H1 (cell line): Measurements from ENCODE around the gene FBXL17. TPM values are rescaled to one million over a fixed set of nuclear protein-coding genes. Genes with fewer than 3 reads are reported as not detected.
A peak's percentile ranks its signal among the peaks of the same experiment; 100 is the strongest.

Experiments used
- BCL11A ChIP-seq, 2 experiments: IDR thresholded peaks; one replicate each; pipeline ENCODE4 v1.6.1; 2011; ENCODE audit warnings: low read depth in 2 of 2, low read length in 2 of 2, mild to moderate bottlenecking in 2 of 2
- EP300 ChIP-seq, 2 experiments: IDR thresholded peaks; 1 replicate in 1 of 2; 2 replicates in 1 of 2; pipeline ENCODE4 v1.6.1; 2011 to 2012; ENCODE audit warnings: low read depth in 2 of 2, low read length in 2 of 2, mild to moderate bottlenecking in 2 of 2, borderline replicate concordance in 1 of 2, inconsistent platforms in 1 of 2, moderate library complexity in 1 of 2
- SAP30 ChIP-seq: fragments of 300-600 bp; sonication (generic); IDR thresholded peaks from 2 replicates; pipeline ENCODE4 v1.7.1; 2012; ENCODE audit warnings: low read length, moderate library complexity, mild to moderate bottlenecking, inconsistent platforms; ENCODE audit not compliant: insufficient read depth, insufficient replicate concordance
- SP1 ChIP-seq: IDR thresholded peaks from 2 replicates; pipeline ENCODE4 v1.6.1; 2011; ENCODE audit warnings: low read depth, low read length
- SP4 ChIP-seq: IDR thresholded peaks from 2 replicates; pipeline ENCODE4 v1.6.1; 2012; ENCODE audit warnings: low read length, inconsistent platforms
- YY1 ChIP-seq: IDR thresholded peaks from 2 replicates; pipeline ENCODE4 v1.6.1; 2011; ENCODE audit warnings: low read depth, mild to moderate bottlenecking, low read length
- polyA plus RNA-seq, 7 experiments: library from polyadenylated mRNA; depleted of rRNA in 3 of 7; stranded (reverse) in 5 of 7; unstranded in 2 of 7; fragments of >200 nt in 5 of 7; fragments of 200-250 nt in 2 of 7; gene quantifications; 1 replicate in 5 of 7; 2 replicates in 1 of 7; 4 replicates in 1 of 7; pipeline versions ENCODE4 v1.2.1 to v1.2.3, GENCODE V29; 2011 to 2013; ENCODE audit warnings: missing spikeins in 2 of 7, mixed read lengths in 2 of 7
- total RNA-seq: library from RNA; stranded (reverse); fragmentation: NEBNext Ultra II Directional; extraction: Animal tissue kit (Norgen Biotek cat#: 25700); gene quantifications from 2 replicates; pipeline ENCODE4 v1.2.1, GENCODE V29; 2021
- TF ChIP-seq, protein P1 (sequence below): fragments of 300-600 bp; sonication (generic); IDR thresholded peaks from 2 replicates; pipeline ENCODE4 v1.7.1; 2012; ENCODE audit warnings: low read length, moderate library complexity, mild to moderate bottlenecking, inconsistent platforms; ENCODE audit not compliant: insufficient replicate concordance

Gene FBXL17
- total and polyA plus RNA-seq, 2 of the 8 experiments (the other 6 are each of a cell fraction or from before 2014, with no cell fraction given) = 0.35 to 4.3 TPM

DNA sequence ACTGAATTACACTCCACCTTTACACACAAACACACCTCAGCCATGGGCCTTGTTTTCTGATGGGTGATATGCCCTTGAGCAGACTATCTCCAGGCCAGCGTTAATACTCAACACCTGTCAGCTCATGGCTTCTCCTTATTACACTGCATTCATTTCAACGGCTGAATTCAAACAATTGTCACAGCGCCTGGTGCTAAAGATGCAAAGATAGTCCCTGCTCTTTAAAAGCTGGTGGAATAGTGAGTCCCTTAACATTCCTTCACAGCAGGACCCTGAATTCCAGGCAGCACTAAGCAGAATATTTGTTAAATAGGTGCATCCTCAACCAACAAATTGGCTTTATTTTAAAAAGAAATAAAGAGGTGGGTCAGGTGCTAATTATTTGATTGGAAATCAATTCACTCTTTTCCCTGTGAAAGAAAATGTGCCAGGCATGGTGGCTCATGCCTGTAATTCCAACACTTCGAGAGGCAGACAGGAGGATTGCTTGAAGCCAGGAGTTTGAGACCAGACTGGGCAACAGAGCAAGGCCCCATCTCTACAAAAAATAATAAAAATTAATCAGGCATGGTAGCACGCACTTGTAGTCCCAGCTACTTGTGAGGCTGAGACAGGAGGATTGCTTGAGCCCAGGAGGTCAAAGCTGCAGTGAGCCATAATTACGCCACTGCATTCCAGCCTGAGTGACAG is 555.4 kb downstream of the FBXL17 start (continued):
- no peak for TF ChIP-seq SP4
- TF ChIP-seq SP1 = peak; percentile 50; the same call in 1 of the 2 replicates
- TF ChIP-seq, protein P1, sequence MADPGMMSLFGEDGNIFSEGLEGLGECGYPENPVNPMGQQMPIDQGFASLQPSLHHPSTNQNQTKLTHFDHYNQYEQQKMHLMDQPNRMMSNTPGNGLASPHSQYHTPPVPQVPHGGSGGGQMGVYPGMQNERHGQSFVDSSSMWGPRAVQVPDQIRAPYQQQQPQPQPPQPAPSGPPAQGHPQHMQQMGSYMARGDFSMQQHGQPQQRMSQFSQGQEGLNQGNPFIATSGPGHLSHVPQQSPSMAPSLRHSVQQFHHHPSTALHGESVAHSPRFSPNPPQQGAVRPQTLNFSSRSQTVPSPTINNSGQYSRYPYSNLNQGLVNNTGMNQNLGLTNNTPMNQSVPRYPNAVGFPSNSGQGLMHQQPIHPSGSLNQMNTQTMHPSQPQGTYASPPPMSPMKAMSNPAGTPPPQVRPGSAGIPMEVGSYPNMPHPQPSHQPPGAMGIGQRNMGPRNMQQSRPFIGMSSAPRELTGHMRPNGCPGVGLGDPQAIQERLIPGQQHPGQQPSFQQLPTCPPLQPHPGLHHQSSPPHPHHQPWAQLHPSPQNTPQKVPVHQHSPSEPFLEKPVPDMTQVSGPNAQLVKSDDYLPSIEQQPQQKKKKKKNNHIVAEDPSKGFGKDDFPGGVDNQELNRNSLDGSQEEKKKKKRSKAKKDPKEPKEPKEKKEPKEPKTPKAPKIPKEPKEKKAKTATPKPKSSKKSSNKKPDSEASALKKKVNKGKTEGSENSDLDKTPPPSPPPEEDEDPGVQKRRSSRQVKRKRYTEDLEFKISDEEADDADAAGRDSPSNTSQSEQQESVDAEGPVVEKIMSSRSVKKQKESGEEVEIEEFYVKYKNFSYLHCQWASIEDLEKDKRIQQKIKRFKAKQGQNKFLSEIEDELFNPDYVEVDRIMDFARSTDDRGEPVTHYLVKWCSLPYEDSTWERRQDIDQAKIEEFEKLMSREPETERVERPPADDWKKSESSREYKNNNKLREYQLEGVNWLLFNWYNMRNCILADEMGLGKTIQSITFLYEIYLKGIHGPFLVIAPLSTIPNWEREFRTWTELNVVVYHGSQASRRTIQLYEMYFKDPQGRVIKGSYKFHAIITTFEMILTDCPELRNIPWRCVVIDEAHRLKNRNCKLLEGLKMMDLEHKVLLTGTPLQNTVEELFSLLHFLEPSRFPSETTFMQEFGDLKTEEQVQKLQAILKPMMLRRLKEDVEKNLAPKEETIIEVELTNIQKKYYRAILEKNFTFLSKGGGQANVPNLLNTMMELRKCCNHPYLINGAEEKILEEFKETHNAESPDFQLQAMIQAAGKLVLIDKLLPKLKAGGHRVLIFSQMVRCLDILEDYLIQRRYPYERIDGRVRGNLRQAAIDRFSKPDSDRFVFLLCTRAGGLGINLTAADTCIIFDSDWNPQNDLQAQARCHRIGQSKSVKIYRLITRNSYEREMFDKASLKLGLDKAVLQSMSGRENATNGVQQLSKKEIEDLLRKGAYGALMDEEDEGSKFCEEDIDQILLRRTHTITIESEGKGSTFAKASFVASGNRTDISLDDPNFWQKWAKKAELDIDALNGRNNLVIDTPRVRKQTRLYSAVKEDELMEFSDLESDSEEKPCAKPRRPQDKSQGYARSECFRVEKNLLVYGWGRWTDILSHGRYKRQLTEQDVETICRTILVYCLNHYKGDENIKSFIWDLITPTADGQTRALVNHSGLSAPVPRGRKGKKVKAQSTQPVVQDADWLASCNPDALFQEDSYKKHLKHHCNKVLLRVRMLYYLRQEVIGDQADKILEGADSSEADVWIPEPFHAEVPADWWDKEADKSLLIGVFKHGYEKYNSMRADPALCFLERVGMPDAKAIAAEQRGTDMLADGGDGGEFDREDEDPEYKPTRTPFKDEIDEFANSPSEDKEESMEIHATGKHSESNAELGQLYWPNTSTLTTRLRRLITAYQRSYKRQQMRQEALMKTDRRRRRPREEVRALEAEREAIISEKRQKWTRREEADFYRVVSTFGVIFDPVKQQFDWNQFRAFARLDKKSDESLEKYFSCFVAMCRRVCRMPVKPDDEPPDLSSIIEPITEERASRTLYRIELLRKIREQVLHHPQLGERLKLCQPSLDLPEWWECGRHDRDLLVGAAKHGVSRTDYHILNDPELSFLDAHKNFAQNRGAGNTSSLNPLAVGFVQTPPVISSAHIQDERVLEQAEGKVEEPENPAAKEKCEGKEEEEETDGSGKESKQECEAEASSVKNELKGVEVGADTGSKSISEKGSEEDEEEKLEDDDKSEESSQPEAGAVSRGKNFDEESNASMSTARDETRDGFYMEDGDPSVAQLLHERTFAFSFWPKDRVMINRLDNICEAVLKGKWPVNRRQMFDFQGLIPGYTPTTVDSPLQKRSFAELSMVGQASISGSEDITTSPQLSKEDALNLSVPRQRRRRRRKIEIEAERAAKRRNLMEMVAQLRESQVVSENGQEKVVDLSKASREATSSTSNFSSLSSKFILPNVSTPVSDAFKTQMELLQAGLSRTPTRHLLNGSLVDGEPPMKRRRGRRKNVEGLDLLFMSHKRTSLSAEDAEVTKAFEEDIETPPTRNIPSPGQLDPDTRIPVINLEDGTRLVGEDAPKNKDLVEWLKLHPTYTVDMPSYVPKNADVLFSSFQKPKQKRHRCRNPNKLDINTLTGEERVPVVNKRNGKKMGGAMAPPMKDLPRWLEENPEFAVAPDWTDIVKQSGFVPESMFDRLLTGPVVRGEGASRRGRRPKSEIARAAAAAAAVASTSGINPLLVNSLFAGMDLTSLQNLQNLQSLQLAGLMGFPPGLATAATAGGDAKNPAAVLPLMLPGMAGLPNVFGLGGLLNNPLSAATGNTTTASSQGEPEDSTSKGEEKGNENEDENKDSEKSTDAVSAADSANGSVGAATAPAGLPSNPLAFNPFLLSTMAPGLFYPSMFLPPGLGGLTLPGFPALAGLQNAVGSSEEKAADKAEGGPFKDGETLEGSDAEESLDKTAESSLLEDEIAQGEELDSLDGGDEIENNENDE = peak; percentile 96
- TF ChIP-seq EP300 (IDR thresholded peaks at IDR 0.05; ENCODE audit: borderline replicate concordance in 1 of 2, low read depth in 2 of 2, low read length in 2 of 2) = peak in 1 of 2 experiments; percentile 79; a peak in 1 of 3 replicates
- no peak for TF ChIP-seq SAP30
- peak; percentile 7 to 48 for TF ChIP-seq BCL11A (IDR thresholded peaks at IDR 0.05; ENCODE audit: low read depth in 2 of 2, low read length in 2 of 2)
- TF ChIP-seq YY1 = no peak
